GM23248 (cell line): ENCODE results near the gene HSPD1.

ENCODE experiments used
- EZH2 ChIP-seq: fragments of 200-600 bp; sonication (generic); IDR thresholded peaks from 2 replicates; pipeline ENCODE4 v1.6.1; 2018; ENCODE audit warnings: antibody characterized with exemption, mild to moderate bottlenecking; ENCODE audit not compliant: insufficient read depth, poor library complexity, severe bottlenecking
- EZH2phosphoT487 ChIP-seq: fragments of 200-600 bp; sonication (generic); IDR thresholded peaks from 2 replicates; pipeline ENCODE4 v1.6.1; 2018; ENCODE audit warnings: antibody characterized with exemption, moderate library complexity, mild to moderate bottlenecking, low read depth; ENCODE audit not compliant: insufficient read depth

- no peak for TF ChIP-seq EZH2
- no peak for TF ChIP-seq EZH2phosphoT487
Measured at GRCh38 chr2:197442857-197443256, 56.8 kb downstream of the HSPD1 start.
